Measurements from ENCODE around the gene IQGAP1.

- no peak for TF ChIP-seq NFE2L2 (conservative IDR thresholded peaks at IDR 0.05; ENCODE audit: low read length)
- TF ChIP-seq HOXA7 (CRISPR knock-in tag; IDR thresholded peaks at IDR 0.05): no peak
- TF ChIP-seq ZSCAN20 (CRISPR knock-in tag; IDR thresholded peaks at IDR 0.05): no peak
- no peak for TF ChIP-seq BHLHE40 (IDR thresholded peaks at IDR 0.05; ENCODE audit: low read depth, low read length)
Observed at GRCh38 chr15:90345857-90346256, 42.2 kb upstream of the IQGAP1 start.

Measured in A549 (cell line).